NCI-H524 treated with DMSO at 0.1 percent for 48 hours (cell line): ENCODE results near the gene TUBG1.

ENCODE experiments used
- DNase-seq: peaks from one replicate; lab custom pipeline; 2025; lab: John Stamatoyannopoulos, UW

The TUBG1 gene

GRCh38 chr17:42609182-42609813 lies at the start of gene TUBG1, which contains the start of gene RETREG3:
Gene TUBG1, plus strand, starts transcription at chr17:42609683. Its CDS starts 55 bp downstream, at chr17:42609738.
Gene RETREG3, minus strand, starts transcription at chr17:42609374. Its CDS starts 50 bp downstream, at chr17:42609324.
- peak; percentile 98 for DNase-seq

DNA sequence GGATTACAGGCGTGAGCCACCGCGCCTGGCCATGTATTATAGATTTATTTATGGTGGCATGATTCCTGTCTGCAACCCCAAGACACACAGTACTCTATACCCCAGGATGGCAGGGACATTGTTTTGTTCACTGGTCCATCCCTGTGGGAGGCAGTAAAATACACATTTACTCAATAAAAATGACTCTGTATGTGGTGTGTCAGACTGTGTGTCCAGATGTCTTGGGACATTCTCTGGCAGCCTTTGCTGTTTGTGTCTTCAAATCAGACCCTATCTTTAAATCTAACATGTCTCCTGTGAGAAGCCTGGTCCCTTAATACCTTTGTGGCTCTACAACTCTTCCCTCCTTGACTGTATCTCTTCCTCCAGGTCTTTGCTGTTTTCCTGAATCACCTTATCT lies 49.2 kb upstream of the TUBG1 start:
- no peak for DNase-seq

GRCh38 chr17:42561897-42562387 lies 47.5 kb upstream of the TUBG1 start, which contains the start of gene COASY:
Gene COASY, plus strand, starts transcription at chr17:42562148. Its CDS starts 475 bp downstream, at chr17:42562623.
- DNase-seq: peak; percentile 59

DNA sequence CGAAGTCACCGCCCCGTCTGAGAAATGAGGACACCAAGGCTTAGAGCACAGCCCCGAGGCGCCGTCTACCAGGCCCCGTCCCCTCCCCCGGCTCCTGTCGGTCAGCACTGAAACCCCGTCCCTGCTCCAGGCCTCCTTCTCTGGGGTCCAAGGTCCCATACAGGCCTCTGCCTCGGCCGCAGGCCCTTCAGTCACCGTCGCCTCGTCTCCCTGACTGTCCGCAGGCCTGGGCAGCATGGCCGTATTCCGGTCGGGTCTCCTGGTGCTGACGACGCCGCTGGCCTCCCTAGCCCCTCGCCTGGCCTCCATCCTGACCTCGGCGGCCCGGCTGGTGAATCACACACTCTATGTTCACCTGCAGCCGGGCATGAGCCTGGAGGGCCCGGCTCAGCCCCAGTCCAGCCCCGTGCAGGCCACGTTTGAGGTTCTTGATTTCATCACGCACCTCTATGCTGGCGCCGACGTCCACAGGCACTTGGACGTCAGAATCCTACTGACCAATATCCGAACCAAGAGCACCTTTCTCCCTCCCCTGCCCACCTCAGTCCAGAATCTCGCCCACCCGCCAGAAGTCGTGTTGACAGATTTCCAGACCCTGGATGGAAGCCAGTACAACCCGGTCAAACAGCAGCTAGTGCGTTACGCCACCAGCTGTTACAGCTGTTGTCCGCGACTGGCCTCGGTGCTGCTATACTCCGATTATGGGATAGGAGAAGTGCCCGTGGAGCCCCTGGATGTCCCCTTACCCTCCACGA lies 46.9 kb upstream of the TUBG1 start:
- no peak for DNase-seq

DNA sequence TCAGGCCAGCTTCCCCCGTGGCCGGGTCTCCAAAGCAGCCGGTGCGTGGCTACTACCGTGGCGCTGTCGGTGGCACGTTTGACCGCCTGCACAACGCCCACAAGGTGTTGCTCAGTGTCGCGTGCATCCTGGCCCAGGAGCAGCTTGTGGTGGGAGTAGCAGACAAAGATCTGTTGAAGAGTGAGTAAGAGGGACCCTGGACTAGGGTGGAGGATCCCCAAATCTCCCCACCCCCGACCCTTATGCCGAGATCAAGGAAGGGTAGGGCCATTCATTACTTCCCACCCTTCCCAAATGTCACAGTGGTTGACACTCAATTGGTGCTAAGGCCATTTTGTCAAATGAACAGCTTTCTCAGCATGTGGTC lies 46.4 kb upstream of the TUBG1 start:
- no peak for DNase-seq

- no peak for DNase-seq
Observed at GRCh38 chr17:42563543-42563942, 45.9 kb upstream of the TUBG1 start.

DNA sequence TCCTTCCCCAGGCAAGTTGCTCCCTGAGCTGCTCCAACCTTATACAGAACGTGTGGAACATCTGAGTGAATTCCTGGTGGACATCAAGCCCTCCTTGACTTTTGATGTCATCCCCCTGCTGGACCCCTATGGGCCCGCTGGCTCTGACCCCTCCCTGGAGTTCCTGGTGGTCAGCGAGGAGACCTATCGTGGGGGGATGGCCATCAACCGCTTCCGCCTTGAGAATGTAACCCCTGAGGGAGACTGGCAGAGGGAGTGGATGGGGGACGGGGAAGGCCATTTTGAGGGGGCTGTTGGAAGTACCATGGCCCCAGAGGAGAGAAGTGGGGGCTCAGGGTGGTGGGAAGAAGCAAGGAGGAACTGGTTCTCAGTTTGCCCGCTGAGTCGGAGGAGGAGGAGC lies 45.5 kb upstream of the TUBG1 start:
- no peak for DNase-seq

GRCh38 chr17:42564815-42565522 lies 44.5 kb upstream of the TUBG1 start:
- DNase-seq: no peak

DNA sequence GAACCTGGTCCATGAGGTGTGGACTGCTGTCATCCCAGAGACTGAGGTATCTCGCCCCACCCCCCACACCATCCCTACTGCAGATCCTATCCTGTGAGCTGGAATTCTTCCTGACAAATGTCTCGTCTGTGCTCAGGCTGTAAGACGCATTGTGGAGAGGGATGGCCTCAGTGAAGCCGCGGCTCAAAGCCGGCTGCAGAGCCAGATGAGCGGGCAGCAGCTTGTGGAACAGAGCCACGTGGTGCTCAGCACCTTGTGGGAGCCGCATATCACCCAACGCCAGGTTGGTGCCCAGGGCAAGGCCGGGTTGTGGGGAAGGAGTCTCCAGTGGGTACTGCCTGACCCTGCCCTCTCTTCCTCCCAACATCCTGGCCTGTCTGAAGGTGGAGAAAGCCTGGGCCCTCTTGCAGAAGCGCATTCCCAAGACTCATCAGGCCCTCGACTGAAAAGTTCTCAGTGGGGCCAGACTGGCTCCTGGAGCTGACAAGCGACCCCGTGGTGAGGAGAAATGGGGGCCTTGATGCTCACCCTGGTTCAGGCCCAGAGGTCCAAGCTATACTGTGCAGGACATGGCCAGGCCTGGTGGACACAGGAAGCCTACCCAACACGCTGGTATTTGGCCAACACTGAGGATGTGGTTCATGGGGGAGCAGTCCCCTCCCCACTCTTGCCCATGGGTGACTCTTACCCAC lies 43.8 kb upstream of the TUBG1 start:
- no peak for DNase-seq

GRCh38 chr17:42566215-42566882 lies 43.1 kb upstream of the TUBG1 start:
- DNase-seq: no peak

DNA sequence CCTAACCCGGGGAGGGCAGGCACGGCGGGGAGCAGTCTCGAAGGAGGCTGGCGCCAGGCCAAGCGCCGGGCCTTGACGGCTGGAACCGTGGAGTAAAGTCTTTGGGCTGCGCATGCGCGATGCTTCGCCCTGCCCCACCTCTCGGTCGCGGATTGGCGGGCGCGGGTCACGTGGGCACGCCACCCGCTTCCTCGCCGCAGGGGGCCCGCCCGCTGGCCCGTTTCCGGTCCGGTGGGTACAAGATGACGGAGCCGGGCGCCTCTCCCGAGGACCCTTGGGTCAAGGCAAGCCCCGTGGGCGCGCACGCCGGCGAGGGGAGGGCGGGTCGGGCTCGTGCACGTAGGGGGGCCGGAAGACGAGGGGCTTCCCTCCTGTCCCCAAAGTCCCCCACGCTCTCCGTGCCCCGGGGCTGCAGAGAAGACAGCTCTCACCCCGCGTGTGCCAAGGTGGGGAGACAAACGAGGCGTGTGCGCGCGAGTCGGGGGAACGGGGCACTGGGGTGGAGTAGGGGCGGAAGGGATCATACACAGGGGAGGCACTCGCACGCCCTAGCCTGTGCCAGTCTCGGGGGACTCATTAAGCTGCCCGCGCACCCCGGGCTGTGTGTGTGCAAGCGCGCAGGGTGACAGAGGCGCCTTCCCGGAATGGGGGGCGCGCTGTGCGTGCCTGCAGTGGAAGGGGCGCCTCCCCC lies 42.5 kb upstream of the TUBG1 start, which contains the start of gene MLX:
Gene MLX, plus strand, starts transcription at position 218 of the 691 bp plus-strand sequence. Its CDS starts 25 bp downstream, at position 243.
- peak; percentile 15 for DNase-seq

DNA sequence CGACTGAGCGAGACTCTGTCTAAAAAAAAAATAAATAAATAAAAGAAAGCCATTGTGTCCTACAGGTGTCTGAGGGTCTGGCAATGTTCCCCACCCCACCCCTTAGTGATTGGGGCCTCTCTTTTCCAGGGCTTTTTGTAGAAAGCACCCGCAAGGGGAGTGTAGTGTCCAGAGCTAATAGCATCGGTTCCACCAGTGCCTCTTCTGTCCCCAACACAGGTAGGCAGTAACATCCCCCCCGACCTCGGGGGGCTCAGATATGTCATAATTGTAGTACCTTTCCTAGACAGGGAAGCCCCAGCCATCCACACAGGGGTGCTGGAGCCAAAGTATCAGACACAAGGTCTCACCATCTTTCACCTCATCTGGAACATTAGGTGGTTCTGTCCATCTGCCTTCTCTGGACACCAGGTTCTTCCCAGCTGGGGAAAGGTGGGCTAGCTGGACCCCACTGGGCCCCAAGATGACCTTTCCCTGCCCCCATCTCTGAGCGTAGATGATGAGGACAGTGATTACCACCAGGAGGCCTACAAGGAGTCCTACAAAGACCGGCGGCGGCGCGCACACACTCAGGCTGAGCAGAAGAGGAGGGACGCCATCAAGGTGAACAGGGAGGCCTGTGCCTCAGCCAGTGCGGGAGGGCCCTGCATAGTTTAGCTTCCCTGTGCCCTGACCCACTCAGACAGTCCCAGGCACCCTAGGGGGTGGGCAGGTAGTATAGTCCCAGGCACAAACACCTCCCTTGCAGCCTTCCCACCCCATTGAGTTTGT lies 41.0 kb upstream of the TUBG1 start:
- DNase-seq: no peak

- no peak for DNase-seq
Observed at GRCh38 chr17:42571435-42572225, 37.9 kb upstream of the TUBG1 start.

DNA sequence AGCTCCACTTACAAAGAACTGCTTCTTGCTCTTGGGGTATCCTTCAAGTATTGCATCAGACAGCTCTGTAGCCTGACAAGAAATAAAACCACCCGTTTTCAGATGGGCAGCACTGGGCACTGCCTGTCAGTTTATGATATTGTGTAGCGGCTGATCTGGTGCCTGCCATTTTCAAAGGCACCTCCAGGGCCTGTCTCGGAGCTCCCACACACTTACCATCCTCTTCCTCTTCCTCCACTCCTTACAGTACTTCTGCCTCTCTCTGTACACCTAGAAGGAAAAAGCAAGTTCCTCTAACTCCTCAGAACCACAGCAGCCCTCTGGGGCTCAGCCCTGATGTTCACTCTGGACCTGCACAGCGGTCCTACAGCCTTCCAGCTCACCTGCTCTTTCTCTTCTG lies 36.4 kb upstream of the TUBG1 start:
- no peak for DNase-seq

- no peak for DNase-seq
Observed at GRCh38 chr17:42574463-42574862, 35.0 kb upstream of the TUBG1 start.

- DNase-seq: no peak
Observed at GRCh38 chr17:42577140-42577531, 32.3 kb upstream of the TUBG1 start.

GRCh38 chr17:42577532-42578281 lies 31.8 kb upstream of the TUBG1 start, which contains the start of gene PSMC3IP:
Gene PSMC3IP, minus strand, starts transcription at chr17:42577729. Its CDS starts 43 bp downstream, at chr17:42577686.
- DNase-seq: peak; percentile 78

GRCh38 chr17:42578282-42578869 lies 31.1 kb upstream of the TUBG1 start:
- peak; percentile 23 for DNase-seq
